K562 (cell line): ENCODE data around the gene KDM2B. TPM values are rescaled to one million over a fixed set of nuclear protein-coding genes. Genes with fewer than 3 reads are reported as not detected.

Source experiments
- ATAC-seq: fragments of 200-7000 bp; cut with Tn5 transposase; 3 replicates; pipeline ENCODE4 v1.9.1; 2020; ENCODE audit warnings: moderate library complexity
- BruUV-seq: library from RNA; stranded (reverse); fragments of 400-500 nt; replicated peaks from 2 replicates; lab custom pipeline; 2021; lab: Mats Ljungman, UMichigan
- CTCF ChIA-PET: fragments of 300-600 bp; formaldehyde crosslinking; extraction: SDS; loops from one replicate; lab custom pipeline; 2021; ENCODE audit warnings: low intra/inter-chr PET ratio; lab: Yijun Ruan, JAX
- POLR2A ChIA-PET: fragments of 300-600, 350-650 bp; sonication (Branson Sonifier 250); formaldehyde crosslinking; extraction: SDS; loops from one replicate; lab custom pipeline; 2021; ENCODE audit warnings: antibody characterized with exemption, inconsistent platforms; lab: Yijun Ruan, JAX
- DNase-seq, 4 experiments: peaks; one replicate each; pipeline versions ENCODE4 v3.0.0 to v3.0.0-alpha.2; 2011 to 2018; ENCODE audit warnings: low spot score in 3 of 4, mixed read lengths in 3 of 4; ENCODE audit errors: extremely low read depth in 1 of 4
- FAIRE-seq: peaks from 2 replicates; lab custom pipeline; 2011; peaks lifted over from hg19 to GRCh38; lab: Jason Lieb, UNC
- H2AFZ ChIP-seq: 2 replicates; pipeline ENCODE4 v1.6.0; 2011; ENCODE audit warnings: low read depth, low read length, control low read depth, inconsistent platforms
- H3K27ac ChIP-seq: fragments of 200-600 bp; 3 replicates; pipeline ENCODE4 v1.8.0; 2011; ENCODE audit warnings: low read depth, mild to moderate bottlenecking, control low read depth, inconsistent platforms, low read length, moderate library complexity, mixed read lengths; ENCODE audit errors: extremely low read depth
- H3K27me3 ChIP-seq, 2 experiments: fragments of 300-600 bp in 1 of 2; 2 replicates in 1 of 2; 3 replicates in 1 of 2; pipeline versions ENCODE4 v1.6.0 to v1.8.0; 2011; ENCODE audit warnings: inconsistent platforms in 2 of 2, low read length in 2 of 2, mild to moderate bottlenecking in 1 of 2, mixed read lengths in 1 of 2, moderate library complexity in 1 of 2; ENCODE audit not compliant: control insufficient read depth in 2 of 2, insufficient read depth in 2 of 2
- H3K36me3 ChIP-seq: fragments of 300-600 bp; 3 replicates; pipeline ENCODE4 v1.8.0; 2011; ENCODE audit warnings: mild to moderate bottlenecking, low read length, inconsistent platforms; ENCODE audit not compliant: control insufficient read depth, insufficient read depth
- H3K4me1 ChIP-seq, 2 experiments: fragments of 200-600 bp in 1 of 2; replicated peaks in 1 of 2; 2 replicates in 1 of 2; 3 replicates in 1 of 2; pipeline versions ENCODE4 v1.5.1 to v1.8.0; 2011; ENCODE audit warnings: inconsistent platforms in 2 of 2, low read length in 2 of 2, mild to moderate bottlenecking in 1 of 2, mixed read lengths in 1 of 2, moderate library complexity in 1 of 2; ENCODE audit not compliant: control insufficient read depth in 2 of 2, insufficient read depth in 2 of 2
- H3K4me2 ChIP-seq: 2 replicates; pipeline ENCODE4 v1.6.1; 2011; ENCODE audit warnings: low read length, control low read depth, inconsistent platforms, mixed read lengths; ENCODE audit not compliant: insufficient read depth
- H3K4me3 ChIP-seq: fragments of 200-600 bp; sonication (generic), shearing (Covaris generic); 2 replicates; pipeline ENCODE4 v1.5.1; 2016; ENCODE audit warnings: control low read depth, inconsistent platforms
- H3K79me2 ChIP-seq: fragments of 200-600 bp; 3 replicates; pipeline ENCODE4 v1.8.0; 2011; ENCODE audit warnings: low read length, inconsistent platforms; ENCODE audit not compliant: control insufficient read depth, insufficient read depth
- H3K9ac ChIP-seq, 2 experiments: 2 replicates each; pipeline versions ENCODE4 v1.6.0 to v1.6.1; 2011; ENCODE audit warnings: low read depth in 2 of 2, low read length in 2 of 2, control low read depth in 1 of 2, inconsistent platforms in 1 of 2, mild to moderate bottlenecking in 1 of 2, mixed read lengths in 1 of 2; ENCODE audit not compliant: insufficient read depth in 1 of 2
- H3K9me1 ChIP-seq: one replicate; pipeline ENCODE4 v1.6.0; 2011; ENCODE audit warnings: inconsistent platforms, mild to moderate bottlenecking, low read length, moderate library complexity; ENCODE audit not compliant: control insufficient read depth, insufficient read depth
- H3K9me3 ChIP-seq: replicated peaks from 2 replicates; pipeline ENCODE4 v1.5.1; 2011; ENCODE audit warnings: low read depth, low read length, inconsistent platforms; ENCODE audit not compliant: control insufficient read depth, insufficient read depth
- H4K20me1 ChIP-seq: replicated peaks from 2 replicates; pipeline ENCODE4 v1.6.1; 2011; ENCODE audit warnings: low read length, inconsistent platforms, mixed read lengths; ENCODE audit not compliant: control insufficient read depth, insufficient read depth
- CBX3 ChIP-seq, 2 experiments: IDR thresholded peaks; 1 replicate in 1 of 2; 2 replicates in 1 of 2; pipeline ENCODE4 v1.6.1; 2012; ENCODE audit warnings: inconsistent platforms in 2 of 2, low read length in 2 of 2, borderline replicate concordance in 1 of 2, control low read depth in 1 of 2
- EWSR1 ChIP-seq: fragments of 450-650 bp; IDR thresholded peaks from 2 replicates; pipeline ENCODE4 v1.6.1; 2018; ENCODE audit warnings: borderline replicate concordance, mild to moderate bottlenecking, low read depth, moderate library complexity; ENCODE audit not compliant: partially characterized antibody
- KAT8 ChIP-seq: fragments of 450-650 bp; IDR thresholded peaks from 2 replicates; pipeline ENCODE4 v1.6.1; 2016; ENCODE audit warnings: low read depth, mild to moderate bottlenecking
- KLF13 ChIP-seq: fragments of 450-650 bp; IDR thresholded peaks from 2 replicates; pipeline ENCODE4 v1.6.1; 2016; ENCODE audit warnings: missing genetic modification characterization, low read depth, mild to moderate bottlenecking, missing compliant biosample characterization, moderate library complexity, borderline replicate concordance
- NEUROD1 ChIP-seq: fragments of 150-350 bp; IDR thresholded peaks from 2 replicates; pipeline ENCODE4 v1.6.1; 2014; ENCODE audit warnings: borderline replicate concordance, low read length, low read depth; ENCODE audit not compliant: partially characterized antibody
- PML ChIP-seq: IDR thresholded peaks from 2 replicates; pipeline ENCODE4 v1.6.1; 2012; ENCODE audit warnings: low read length, inconsistent platforms
- RBM34 ChIP-seq: fragments of 200-400 bp; formaldehyde crosslinking; IDR thresholded peaks from 2 replicates; pipeline ENCODE4 v1.6.1; 2018; ENCODE audit warnings: low read length, borderline replicate concordance; ENCODE audit not compliant: insufficient read depth
- SIN3B ChIP-seq: fragments of 450-650 bp; IDR thresholded peaks from 2 replicates; pipeline ENCODE4 v1.6.1; 2017; ENCODE audit warnings: low read depth, mild to moderate bottlenecking, moderate library complexity
- SNRNP70 ChIP-seq: fragments of 200-400 bp; formaldehyde crosslinking; optimal IDR thresholded peaks from 2 replicates; pipeline ENCODE3; 2017; ENCODE audit warnings: low read depth, low read length
- SRSF3 ChIP-seq: fragments of 200-400 bp; formaldehyde crosslinking; IDR thresholded peaks from 2 replicates; pipeline ENCODE4 v1.6.1; 2016; ENCODE audit warnings: mild to moderate bottlenecking, low read length, moderate library complexity; ENCODE audit not compliant: insufficient read depth
- STAT5B ChIP-seq: fragments of 250-450 bp; sonication (Bioruptor Pico); IDR thresholded peaks from 2 replicates; pipeline ENCODE4 v1.8.0; 2021; ENCODE audit warnings: mild to moderate bottlenecking, inconsistent platforms
- THRA ChIP-seq: fragments of 450-650 bp; IDR thresholded peaks from 2 replicates; pipeline ENCODE4 v1.6.1; 2017; ENCODE audit warnings: mild to moderate bottlenecking, moderate library complexity
- XRCC3 ChIP-seq: fragments of 450-650 bp; IDR thresholded peaks from 2 replicates; pipeline ENCODE4 v1.6.1; 2017; ENCODE audit warnings: mild to moderate bottlenecking, moderate library complexity
- ZBTB8A ChIP-seq: fragments of 450-650 bp; IDR thresholded peaks from 2 replicates; pipeline ENCODE4 v1.6.1; 2018; ENCODE audit warnings: mild to moderate bottlenecking, moderate library complexity; ENCODE audit not compliant: partially characterized antibody
- ZFP36 ChIP-seq: fragments of 150-350 bp; IDR thresholded peaks from 2 replicates; pipeline ENCODE4 v1.6.1; 2018; ENCODE audit warnings: low read length, low read depth; ENCODE audit not compliant: partially characterized antibody
- ZNF224 ChIP-seq: sonication (generic); formaldehyde crosslinking; IDR thresholded peaks from 2 replicates; pipeline ENCODE4 v1.8.0; 2022; ENCODE audit warnings: mild to moderate bottlenecking, missing genetic modification reagents
- ZNF282 ChIP-seq: sonication (generic); formaldehyde crosslinking; IDR thresholded peaks from 2 replicates; pipeline ENCODE4 v1.8.1; 2023; ENCODE audit warnings: missing genetic modification reagents
- ZNF740 ChIP-seq, 3 experiments: fragments of 200-800 bp in 1 of 3; sonication (Bioruptor generic) in 1 of 3; sonication (generic) in 1 of 3; formaldehyde crosslinking in 1 of 3; IDR thresholded peaks; 2 replicates each; pipeline versions ENCODE4 v1.6.1 to v1.8.0; 2016 to 2022; ENCODE audit warnings: mild to moderate bottlenecking in 2 of 3, missing compliant biosample characterization in 2 of 3, missing genetic modification characterization in 2 of 3, missing genetic modification reagents in 1 of 3
- ZNF77 ChIP-seq: fragments of 250-450 bp; sonication (Bioruptor Pico); IDR thresholded peaks from 2 replicates; pipeline ENCODE4 v1.5.0; 2020
- WGBS: fragments of 100-300 bp; shearing (Covaris generic); methylation state at CpG from one replicate; pipeline ENCODE4 v1.1.6; 2016; ENCODE audit warnings: low coverage, mixed read lengths; ENCODE audit not compliant: insufficient coverage; ENCODE audit errors: missing lambda C conversion rate; 5-methylcytosine and 5-hydroxymethylcytosine counted together
- in situ Hi-C: fragments of 300-500 bp; cut with MboI; formaldehyde crosslinking; loops from 4 replicates; pipeline ENCODE4 v1.15.0; 2018; ENCODE audit warnings: inconsistent platforms, mixed read lengths
- intact Hi-C: fragments of 100-400 bp; cut with micrococcal nuclease; formaldehyde crosslinking; loops from 2 replicates; pipeline ENCODE4 v1.14.2; 2022
- polyA plus RNA-seq, 8 experiments: library from polyadenylated mRNA; depleted of rRNA in 4 of 8; stranded (reverse) in 5 of 8; unstranded in 3 of 8; fragments of >200 nt; fragmentation: Nextera tagmentation in 2 of 8; fragmentation: Illumina TruSeq in 1 of 8; extraction: Ambion mirVana in 2 of 8; extraction: Trizol in 1 of 8; gene quantifications; 2 replicates each; pipeline versions ENCODE4 v1.2.1 to v1.2.3, GENCODE V29; 2011 to 2014; ENCODE audit warnings: inconsistent platforms in 1 of 8, missing spikeins in 1 of 8
- total RNA-seq, 7 experiments: library from RNA; depleted of rRNA in 6 of 7; stranded (reverse); fragments of >200 nt in 6 of 7; fragmentation: Illumina TruSeq in 2 of 7; extraction: Trizol in 2 of 7; gene quantifications; 2 replicates each; pipeline versions ENCODE4 v1.2.1 to v1.2.3, GENCODE V29; 2011 to 2021; ENCODE audit warnings: low replicate concordance in 1 of 7

KDM2B gene
- total and polyA plus RNA-seq, 9 of the 15 experiments (the other 6 are each of a cell fraction or from before 2014, with no cell fraction given): 7.4 to 50.5 (median 22.5) TPM

GRCh38 chr12:121417847-121418246 is 163.0 kb downstream of the KDM2B start:
- no TSS peak for BruUV-seq
- Histone ChIP-seq H3K79me2 (0 out of 3 replicates have a peak, but pooled peaks cover 2% of the 10 kb centered on the region), H4K20me1 (no peaks in the 10 kb centered on the region), H3K9me1 (no peaks in the 10 kb centered on the region), H3K4me1 (no peaks in the 10 kb centered on the region), H3K9me3 (no peaks in the 10 kb centered on the region), H3K36me3 (peaks cover 82% of the 10 kb centered on the region), H2AFZ (no peak overlapping the region), H3K27ac (no peak overlapping the region), H3K4me2 (no peak overlapping the region), H3K4me3 (no peak overlapping the region), H3K9ac (no peak overlapping the region), H3K27me3 (no peaks in the 10 kb centered on the region)
- ChIA-PET CTCF (no interaction called here), POLR2A (interaction anchor here (0.5 to 2.1 kb wide), 5 partner anchors 13 to 1047 kb away, joined by 3 to 7 read pairs (median 4); partner anchors contain the start of gene RNF34)
- DNase-seq (no peak), ATAC-seq (no peak), FAIRE-seq (no peak)
- TF ChIP-seq ZNF740 (CRISPR knock-in tag; IDR thresholded peaks at IDR 0.05) (no peak), ZNF740 (tag; IDR thresholded peaks at IDR 0.05) (no peak), KLF13 (tag) (no peak), ZNF224 (no peak), RBM34 (no peak), THRA (no peak), ZBTB8A (no peak), SIN3B (no peak), SRSF3 (no peak), XRCC3 (no peak), STAT5B (CRISPR knock-in tag) (no peak), ZNF77 (CRISPR knock-in tag) (no peak), NEUROD1 (no peak), PML (no peak), CBX3 (IDR thresholded peaks at IDR 0.05; ENCODE audit: borderline replicate concordance in 1 of 2, low read length in 2 of 2) (no peak), EWSR1 (no peak), ZFP36 (no peak), KAT8 (no peak), SNRNP70 (no peak), ZNF282 (CRISPR knock-in tag) (no peak)
- in situ Hi-C loops (no loop called here), intact Hi-C loops (no loop called here)
- 86% methylated on average over 6 of the region's 6 CpGs for WGBS
